IgD-negative memory B cell (primary cell): Measurements from ENCODE around the gene FAM193B. TPM values are rescaled to one million over a fixed set of nuclear protein-coding genes. Genes with fewer than 3 reads are reported as not detected.
A peak's percentile ranks its signal among the peaks of the same experiment; 100 is the strongest.

Experiments
- H3K27ac Mint-ChIP-seq, 3 donors: one replicate each; pipeline ENCODE4 v1.8.0; 2020 to 2022; ENCODE audit warnings: mild to moderate bottlenecking in 3 of 3, mixed read lengths in 3 of 3, moderate library complexity in 1 of 3
- H3K27me3 Mint-ChIP-seq: one replicate; pipeline ENCODE4 v1.8.0; 2021; ENCODE audit warnings: mixed read lengths
- H3K36me3 Mint-ChIP-seq: one replicate; pipeline ENCODE4 v1.8.0; 2020; ENCODE audit warnings: mild to moderate bottlenecking, mixed read lengths
- H3K4me1 Mint-ChIP-seq, 3 donors: one replicate each; pipeline ENCODE4 v1.8.0; 2020 to 2022; ENCODE audit warnings: mixed read lengths in 3 of 3, mild to moderate bottlenecking in 1 of 3
- H3K4me3 Mint-ChIP-seq, 4 donors: one replicate each; pipeline ENCODE4 v1.8.0; 2020 to 2022; ENCODE audit warnings: mild to moderate bottlenecking in 4 of 4, mixed read lengths in 4 of 4, moderate library complexity in 3 of 4
- H3K9me3 Mint-ChIP-seq, 3 donors: one replicate each; pipeline ENCODE4 v1.8.0; 2020 to 2021; ENCODE audit warnings: mixed read lengths in 3 of 3, mild to moderate bottlenecking in 1 of 3
- polyA plus RNA-seq: library from polyadenylated mRNA; unstranded; fragments of 300-500 nt; fragmentation: Illumina TruSeq; gene quantifications from one replicate; pipeline ENCODE4 v1.2.3, GENCODE V29; 2021

The FAM193B gene
- polyA plus RNA-seq, 1 donor from 2014 or later = 4.5 TPM

- peaks cover 10 to 43% (median 36%) of the 10 kb centered on the region in 3 donors for H3K4me1 Mint-ChIP-seq
- H3K27me3 Mint-ChIP-seq = peaks cover 3% of the 10 kb centered on the region
- peak overlapping the region in 1 of 3 donors; percentile 91 for H3K27ac Mint-ChIP-seq
- peak overlapping the region in 3 of 4 donors; percentile 8 to 75 (median 67) for H3K4me3 Mint-ChIP-seq
- H3K36me3 Mint-ChIP-seq = peaks cover 3% of the 10 kb centered on the region
- no peaks in the 10 kb centered on the region for H3K9me3 Mint-ChIP-seq
Measured at GRCh38 chr5:177499842-177500241, 54.5 kb downstream of the FAM193B start.

GRCh38 chr5:177498013-177498787, 56.2 kb downstream of the FAM193B start:
- H3K36me3 Mint-ChIP-seq = peaks cover 3% of the 10 kb centered on the region
- H3K4me3 Mint-ChIP-seq = peak overlapping the region; percentile 83 to 95 (median 90)
- H3K27me3 Mint-ChIP-seq = peaks cover 3% of the 10 kb centered on the region
- peak overlapping the region; percentile 14 to 81 (median 54) for H3K27ac Mint-ChIP-seq
- peaks cover 15 to 50% (median 41%) of the 10 kb centered on the region in 3 donors for H3K4me1 Mint-ChIP-seq
- no peaks in the 10 kb centered on the region for H3K9me3 Mint-ChIP-seq

GRCh38 chr5:177497292-177498012, 56.9 kb downstream of the FAM193B start, which contains the start of gene PDLIM7:
PDLIM7 (minus strand) TSS chr5:177497604; CDS start chr5:177496512, 1,092 bp downstream.
- no peaks in the 10 kb centered on the region for H3K9me3 Mint-ChIP-seq
- H3K4me1 Mint-ChIP-seq = peaks cover 15 to 48% (median 39%) of the 10 kb centered on the region in 3 donors
- H3K4me3 Mint-ChIP-seq = peak within 1 kb of the TSS; percentile 83 to 95 (median 90)
- peak within 1 kb of the TSS; percentile 14 to 81 (median 54) for H3K27ac Mint-ChIP-seq
- peaks cover 3% of the 10 kb centered on the region for H3K27me3 Mint-ChIP-seq
- peaks cover 6% of the 10 kb centered on the region for H3K36me3 Mint-ChIP-seq

GRCh38 chr5:177496727-177497291, 57.6 kb downstream of the FAM193B start:
- Mint-ChIP-seq H3K36me3 (peaks cover 5% of the 10 kb centered on the region), H3K27me3 (peaks cover 3% of the 10 kb centered on the region), H3K4me1 (peaks cover 9 to 42% (median 32%) of the 10 kb centered on the region in 3 donors), H3K9me3 (no peaks in the 10 kb centered on the region), H3K4me3 (peak overlapping the region; percentile 21 to 95 (median 78)), H3K27ac (no peak overlapping the region)

GRCh38 chr5:177496070-177496726, 58.2 kb downstream of the FAM193B start:
- Mint-ChIP-seq H3K4me1 (peaks cover 9 to 41% (median 27%) of the 10 kb centered on the region in 3 donors), H3K36me3 (peaks cover 5% of the 10 kb centered on the region), H3K4me3 (peak overlapping the region; percentile 21 to 86 (median 78)), H3K9me3 (no peaks in the 10 kb centered on the region), H3K27me3 (peaks cover 3% of the 10 kb centered on the region), H3K27ac (peak overlapping the region in 1 of 3 donors; percentile 68)

- peak overlapping the region in 3 of 4 donors; percentile 73 to 86 (median 83) for H3K4me3 Mint-ChIP-seq
Measured at GRCh38 chr5:177495243-177496060, 58.9 kb downstream of the FAM193B start.

GRCh38 chr5:177494346-177495195, 59.8 kb downstream of the FAM193B start:
- H3K4me1 Mint-ChIP-seq = peaks cover 5 to 34% (median 20%) of the 10 kb centered on the region in 3 donors
- no peaks in the 10 kb centered on the region for H3K9me3 Mint-ChIP-seq
- H3K27me3 Mint-ChIP-seq = peaks cover 3% of the 10 kb centered on the region
- peak overlapping the region in 3 of 4 donors; percentile 24 to 63 (median 55) for H3K4me3 Mint-ChIP-seq
- peaks cover 4% of the 10 kb centered on the region for H3K36me3 Mint-ChIP-seq
- peak overlapping the region in 2 of 3 donors; percentile 67 to 94 for H3K27ac Mint-ChIP-seq

More at GRCh38 chr5:177495243-177496060, 58.9 kb downstream of the FAM193B start:
- Mint-ChIP-seq H3K9me3 (no peaks in the 10 kb centered on the region), H3K36me3 (peaks cover 5% of the 10 kb centered on the region), H3K4me1 (peaks cover 5 to 36% (median 23%) of the 10 kb centered on the region in 3 donors), H3K27ac (peak overlapping the region in 1 of 3 donors; percentile 68), H3K27me3 (peaks cover 3% of the 10 kb centered on the region)

- Mint-ChIP-seq H3K27ac (peak overlapping the region in 2 of 3 donors; percentile 67 to 94), H3K27me3 (peaks cover 3% of the 10 kb centered on the region), H3K36me3 (peaks cover 4% of the 10 kb centered on the region), H3K4me3 (peak overlapping the region in 3 of 4 donors; percentile 24 to 63 (median 55)), H3K4me1 (peaks cover 5 to 33% (median 20%) of the 10 kb centered on the region in 3 donors), H3K9me3 (no peaks in the 10 kb centered on the region)
Measured at GRCh38 chr5:177493795-177494345, 60.5 kb downstream of the FAM193B start.

- H3K27me3 Mint-ChIP-seq = no peaks in the 10 kb centered on the region
- H3K4me1 Mint-ChIP-seq = peaks cover 5 to 28% (median 13%) of the 10 kb centered on the region in 3 donors
- no peaks in the 10 kb centered on the region for H3K9me3 Mint-ChIP-seq
- peaks cover 4% of the 10 kb centered on the region for H3K36me3 Mint-ChIP-seq
- H3K4me3 Mint-ChIP-seq = peak overlapping the region in 1 of 4 donors; percentile 27
- peak overlapping the region in 1 of 3 donors; percentile 65 for H3K27ac Mint-ChIP-seq
Measured at GRCh38 chr5:177492841-177493240, 61.5 kb downstream of the FAM193B start.

GRCh38 chr5:177491983-177492746, 62.2 kb downstream of the FAM193B start:
- peaks cover 4% of the 10 kb centered on the region for H3K36me3 Mint-ChIP-seq
- H3K27ac Mint-ChIP-seq = no peak overlapping the region
- H3K27me3 Mint-ChIP-seq = no peaks in the 10 kb centered on the region
- H3K9me3 Mint-ChIP-seq = no peaks in the 10 kb centered on the region
- H3K4me3 Mint-ChIP-seq = no peak overlapping the region
- peaks cover 5 to 28% (median 12%) of the 10 kb centered on the region in 3 donors for H3K4me1 Mint-ChIP-seq

GRCh38 chr5:177491429-177491945, 62.9 kb downstream of the FAM193B start:
- H3K9me3 Mint-ChIP-seq = no peaks in the 10 kb centered on the region
- no peak overlapping the region for H3K4me3 Mint-ChIP-seq
- H3K36me3 Mint-ChIP-seq = peaks cover 4% of the 10 kb centered on the region
- H3K27ac Mint-ChIP-seq = peak overlapping the region in 1 of 3 donors; percentile 39
- H3K4me1 Mint-ChIP-seq = peaks cover 5 to 28% (median 12%) of the 10 kb centered on the region in 3 donors
- H3K27me3 Mint-ChIP-seq = no peaks in the 10 kb centered on the region

GRCh38 chr5:177490992-177491391, 63.4 kb downstream of the FAM193B start:
- Mint-ChIP-seq H3K9me3 (no peaks in the 10 kb centered on the region), H3K36me3 (peaks cover 4% of the 10 kb centered on the region), H3K4me3 (no peak overlapping the region), H3K4me1 (peaks cover 5 to 25% (median 12%) of the 10 kb centered on the region in 3 donors), H3K27ac (peak overlapping the region in 2 of 3 donors; percentile 39 to 71), H3K27me3 (no peaks in the 10 kb centered on the region)
